Dendritic cell treated with granulocyte-macrophage colony-stimulating factor and Interleukin-4, amounts not matched to agents 40 ng/mL and 50 ng/mL, for 4 days (primary cell): Measurements from ENCODE around the gene SLC35F1.

ENCODE experiments used
- H3K27ac Mint-ChIP-seq: one replicate; pipeline ENCODE4 v1.8.0; 2022; ENCODE audit warnings: mild to moderate bottlenecking, mixed read lengths
- H3K27me3 Mint-ChIP-seq: one replicate; pipeline ENCODE4 v1.8.0; 2022; ENCODE audit warnings: mild to moderate bottlenecking, mixed read lengths
- H3K36me3 Mint-ChIP-seq: one replicate; pipeline ENCODE4 v1.8.0; 2022; ENCODE audit warnings: low read depth, mixed read lengths
- H3K4me1 Mint-ChIP-seq: one replicate; pipeline ENCODE4 v1.8.0; 2022; ENCODE audit warnings: low read depth, mixed read lengths
- H3K4me3 Mint-ChIP-seq: one replicate; pipeline ENCODE4 v1.8.0; 2022; ENCODE audit warnings: mild to moderate bottlenecking, moderate library complexity, mixed read lengths
- H3K9me3 Mint-ChIP-seq: one replicate; pipeline ENCODE4 v1.8.0; 2022; ENCODE audit warnings: mixed read lengths
- intact Hi-C: fragments of 100-400 bp; cut with micrococcal nuclease; formaldehyde crosslinking; loops from one replicate; pipeline ENCODE4 v1.15.0; 2022

The SLC35F1 gene

DNA sequence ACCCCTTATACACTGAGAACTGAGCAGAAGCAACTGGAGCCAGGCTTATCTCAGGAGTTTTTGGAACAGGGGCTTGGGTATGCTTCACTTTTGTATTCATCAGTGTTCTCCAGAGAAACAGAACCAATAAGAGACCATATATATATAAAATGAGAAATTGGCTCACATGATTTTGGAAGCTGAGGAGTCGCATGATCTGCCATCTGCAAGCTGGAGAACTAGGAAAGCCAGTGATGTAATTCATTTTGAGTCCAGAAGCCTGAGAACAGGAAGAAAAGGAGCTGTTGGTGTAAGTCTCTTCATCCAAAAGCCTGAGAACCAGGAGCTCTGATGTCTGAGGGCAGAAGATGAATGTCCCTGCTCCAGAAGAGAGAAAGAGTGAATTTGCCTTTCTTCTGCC lies 272.0 kb downstream of the SLC35F1 start:
- Mint-ChIP-seq H3K4me1 (no peaks in the 10 kb centered on the region), H3K27me3 (no peaks in the 10 kb centered on the region), H3K27ac (no peak overlapping the region), H3K9me3 (peaks cover 7% of the 10 kb centered on the region), H3K36me3 (no peaks in the 10 kb centered on the region), H3K4me3 (no peak overlapping the region)
- intact Hi-C loops: no loop called here

DNA sequence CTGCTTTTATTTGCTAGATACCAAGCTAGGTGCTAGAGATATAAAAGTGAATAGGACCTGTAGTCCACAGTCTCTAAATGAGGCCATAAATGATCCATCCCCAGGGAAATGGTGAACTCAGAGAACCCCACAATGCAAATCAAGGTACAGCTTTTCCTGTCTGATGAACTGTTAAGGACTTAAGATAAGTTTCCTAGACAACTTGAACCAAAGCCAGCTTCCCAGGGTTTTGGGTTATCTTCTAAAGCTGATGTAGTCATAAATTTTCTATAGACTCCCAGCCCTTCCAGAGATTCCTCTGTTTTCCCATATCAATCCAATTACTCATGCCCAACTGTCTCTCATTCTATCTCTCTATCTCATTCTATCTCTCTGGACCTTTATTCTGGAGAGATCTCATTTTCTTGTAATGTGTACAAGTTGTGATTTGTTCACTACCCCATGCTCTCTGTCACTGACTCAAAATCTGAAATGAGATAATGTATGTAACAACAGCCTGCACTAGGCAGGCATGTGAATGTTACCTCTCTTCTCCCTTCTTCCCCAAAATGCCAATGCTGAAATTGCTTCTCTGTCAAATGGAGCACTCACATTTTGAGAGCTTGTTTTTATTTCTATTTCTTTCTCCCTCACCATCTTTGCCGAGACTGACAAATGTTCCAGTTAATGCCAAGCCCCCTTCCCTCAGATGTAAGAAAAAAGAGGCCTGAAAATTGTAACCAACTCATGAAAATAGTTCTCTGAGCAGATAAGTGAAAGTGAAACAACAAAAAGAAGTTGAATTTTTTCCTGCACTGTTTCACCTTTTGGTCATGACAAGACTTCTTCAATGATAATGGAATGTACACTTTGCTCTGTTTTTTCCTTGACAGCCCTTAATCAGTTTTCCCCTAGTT lies 279.9 kb downstream of the SLC35F1 start:
- H3K27ac Mint-ChIP-seq: no peak overlapping the region
- no peak overlapping the region for H3K4me3 Mint-ChIP-seq
- no peaks in the 10 kb centered on the region for H3K4me1 Mint-ChIP-seq
- intact Hi-C loops: no loop called here
- no peaks in the 10 kb centered on the region for H3K9me3 Mint-ChIP-seq
- H3K36me3 Mint-ChIP-seq: no peaks in the 10 kb centered on the region
- H3K27me3 Mint-ChIP-seq: no peaks in the 10 kb centered on the region

DNA sequence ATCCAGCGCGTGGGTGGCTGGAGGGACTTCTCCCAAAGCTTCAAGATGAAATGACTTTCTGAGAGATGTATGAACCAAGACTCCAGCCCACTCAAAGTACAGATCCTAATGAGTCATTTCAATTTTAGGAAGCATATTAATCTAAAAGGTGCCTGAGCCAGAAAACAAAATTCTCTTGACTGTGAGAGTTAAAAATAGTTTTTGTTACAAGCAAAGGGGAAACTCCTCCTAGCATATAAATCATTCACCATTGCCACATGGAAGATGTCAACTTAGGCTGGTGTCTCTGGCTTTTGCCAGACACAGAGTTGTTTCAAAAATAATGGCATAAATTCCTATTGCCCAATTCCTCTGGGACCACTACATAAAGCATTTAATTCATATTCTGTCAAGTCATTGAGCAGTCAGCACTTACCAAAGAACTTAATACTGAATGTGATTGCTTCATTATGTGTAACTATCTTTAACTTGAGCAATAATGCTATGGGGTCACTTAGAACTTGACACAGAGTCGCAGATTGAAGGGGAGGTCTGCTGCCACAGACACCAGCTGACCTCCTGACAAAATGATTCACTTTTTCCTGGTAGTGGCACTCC lies 280.6 kb downstream of the SLC35F1 start:
- H3K4me3 Mint-ChIP-seq: no peak overlapping the region

DNA sequence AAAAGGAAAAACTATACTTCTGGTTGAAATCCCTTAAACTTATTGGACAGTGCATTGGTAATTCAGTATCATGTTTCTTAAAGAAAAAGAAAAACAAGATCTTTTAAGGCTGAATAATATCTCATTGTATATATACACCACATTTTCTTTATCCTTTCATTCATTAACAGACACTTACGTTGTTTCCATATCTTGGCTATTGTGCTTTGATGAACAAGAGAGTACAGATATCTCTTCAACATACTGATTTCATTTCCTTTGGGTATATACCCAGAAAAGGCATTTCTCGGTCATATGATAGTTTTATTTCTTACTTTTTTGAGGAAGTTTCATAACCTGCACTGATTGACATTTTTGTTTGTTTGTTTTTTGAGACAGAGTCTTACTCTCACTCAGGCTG lies 281.5 kb downstream of the SLC35F1 start:
- no peaks in the 10 kb centered on the region for H3K4me1 Mint-ChIP-seq

More for the DNA sequence above, 280.6 kb downstream of the SLC35F1 start:
- no peaks in the 10 kb centered on the region for H3K36me3 Mint-ChIP-seq
- no peak overlapping the region for H3K27ac Mint-ChIP-seq
- no peaks in the 10 kb centered on the region for H3K27me3 Mint-ChIP-seq
- intact Hi-C loops: no loop called here
- no peaks in the 10 kb centered on the region for H3K9me3 Mint-ChIP-seq
- no peaks in the 10 kb centered on the region for H3K4me1 Mint-ChIP-seq

DNA sequence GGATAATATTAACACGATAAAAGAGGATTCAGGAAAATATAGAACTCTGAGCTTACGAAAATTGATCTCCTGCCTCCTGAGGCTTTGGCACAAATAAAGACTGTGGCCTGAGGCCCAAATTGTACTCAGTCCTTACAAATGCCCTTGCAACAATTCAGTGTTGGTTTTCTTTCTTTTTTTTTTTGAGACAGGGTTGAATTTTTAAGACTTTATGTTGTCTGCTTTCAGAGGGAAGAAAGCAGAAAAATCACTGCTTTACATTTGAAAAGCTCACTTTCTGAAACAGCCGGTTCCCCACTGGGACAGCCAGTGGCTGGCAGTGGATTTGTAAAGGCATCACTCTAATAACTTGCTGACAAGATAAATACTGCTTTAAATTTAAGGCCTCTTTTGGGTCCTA lies 290.5 kb downstream of the SLC35F1 start:
- Mint-ChIP-seq H3K4me1 (no peaks in the 10 kb centered on the region), H3K9me3 (no peaks in the 10 kb centered on the region), H3K27ac (no peak overlapping the region), H3K27me3 (no peaks in the 10 kb centered on the region), H3K36me3 (no peaks in the 10 kb centered on the region), H3K4me3 (no peak overlapping the region)
- intact Hi-C loops: no loop called here

More for the DNA sequence above, 281.5 kb downstream of the SLC35F1 start:
- H3K36me3 Mint-ChIP-seq: no peaks in the 10 kb centered on the region
- H3K27me3 Mint-ChIP-seq: no peaks in the 10 kb centered on the region
- H3K4me3 Mint-ChIP-seq: no peak overlapping the region
- intact Hi-C loops: no loop called here
- H3K9me3 Mint-ChIP-seq: no peaks in the 10 kb centered on the region
- H3K27ac Mint-ChIP-seq: no peak overlapping the region

DNA sequence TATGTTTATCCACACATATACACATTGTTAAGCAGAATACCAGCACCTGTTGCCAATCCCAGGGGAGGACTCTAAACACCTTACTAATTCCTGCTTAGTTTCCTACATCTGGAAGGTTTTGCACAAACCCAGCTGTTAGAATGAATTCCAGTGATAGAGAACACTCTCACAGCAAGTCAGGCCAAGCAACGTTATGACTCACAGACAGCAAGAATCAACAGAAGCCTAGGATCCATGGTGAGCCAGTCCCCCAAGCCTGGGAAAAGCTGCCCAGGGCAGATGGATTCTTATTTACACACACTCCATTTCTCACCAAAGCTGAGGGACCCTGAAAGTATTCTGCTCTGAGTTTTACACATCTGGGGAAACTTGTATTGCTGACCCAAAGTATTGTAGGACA lies 291.7 kb downstream of the SLC35F1 start:
- intact Hi-C loops: no loop called here
- no peak overlapping the region for H3K4me3 Mint-ChIP-seq
- no peaks in the 10 kb centered on the region for H3K27me3 Mint-ChIP-seq
- H3K4me1 Mint-ChIP-seq: no peaks in the 10 kb centered on the region
- no peaks in the 10 kb centered on the region for H3K36me3 Mint-ChIP-seq
- no peaks in the 10 kb centered on the region for H3K9me3 Mint-ChIP-seq
- no peak overlapping the region for H3K27ac Mint-ChIP-seq

DNA sequence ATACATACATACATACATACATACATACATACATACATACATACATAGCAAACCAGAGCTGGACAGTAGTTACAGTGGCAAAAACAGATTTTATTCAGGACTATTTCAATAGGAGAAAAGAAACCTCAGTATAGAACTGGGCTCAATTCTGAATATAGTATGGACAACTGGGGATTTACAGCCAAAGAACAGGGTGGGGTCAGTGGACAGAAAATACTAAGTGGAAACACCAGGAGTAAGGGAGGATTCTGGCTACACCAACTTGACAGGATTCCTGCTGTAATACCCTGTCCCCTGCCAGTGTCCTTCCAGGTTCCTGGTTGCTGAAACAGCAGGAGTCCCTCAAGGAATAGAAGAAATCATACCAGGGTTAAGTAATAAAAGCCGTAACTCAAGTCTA lies 293.1 kb downstream of the SLC35F1 start:
- no peaks in the 10 kb centered on the region for H3K4me1 Mint-ChIP-seq
- intact Hi-C loops: no loop called here
- no peaks in the 10 kb centered on the region for H3K9me3 Mint-ChIP-seq
- no peak overlapping the region for H3K4me3 Mint-ChIP-seq
- no peak overlapping the region for H3K27ac Mint-ChIP-seq
- no peaks in the 10 kb centered on the region for H3K27me3 Mint-ChIP-seq
- H3K36me3 Mint-ChIP-seq: no peaks in the 10 kb centered on the region

DNA sequence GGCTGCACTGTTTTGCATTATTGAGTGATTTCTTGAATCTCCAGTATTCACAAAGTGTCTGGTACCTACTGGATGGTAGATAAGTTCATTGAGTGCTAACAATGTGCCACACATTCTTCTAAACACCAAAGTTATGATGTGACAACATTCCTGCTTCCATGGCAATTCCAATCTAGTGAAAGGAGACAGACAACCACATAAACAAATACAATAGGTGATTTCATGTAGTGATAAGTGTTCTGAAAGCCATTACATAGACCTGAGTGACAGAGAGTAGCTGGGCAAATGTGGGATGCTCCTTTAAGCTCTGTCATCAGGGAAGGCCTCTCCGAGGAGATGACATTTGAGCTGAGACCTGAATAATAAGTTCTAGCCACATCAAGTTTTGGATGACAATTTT lies 295.5 kb downstream of the SLC35F1 start:
- Mint-ChIP-seq H3K27ac (no peak overlapping the region), H3K4me1 (no peaks in the 10 kb centered on the region), H3K36me3 (no peaks in the 10 kb centered on the region), H3K9me3 (no peaks in the 10 kb centered on the region), H3K4me3 (no peak overlapping the region), H3K27me3 (no peaks in the 10 kb centered on the region)
- intact Hi-C loops: no loop called here

DNA sequence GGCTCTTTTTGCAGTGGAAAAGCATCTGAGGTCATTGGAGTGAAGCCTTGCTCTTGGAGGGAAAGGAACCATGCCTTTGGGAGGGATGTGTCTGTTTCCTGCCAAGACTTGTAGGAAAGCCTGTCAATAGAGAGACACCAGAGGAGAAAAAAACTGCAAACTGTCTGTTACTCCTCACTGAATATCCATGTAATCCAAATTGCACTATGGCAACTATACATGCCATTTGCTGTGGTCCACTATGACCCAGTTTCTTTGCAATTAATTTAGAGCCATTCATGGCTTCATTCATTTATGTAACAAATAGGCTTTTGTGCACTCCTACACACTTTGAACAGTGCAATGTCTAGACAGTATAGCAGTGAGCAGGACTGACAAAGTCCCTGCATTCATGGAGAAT lies 296.5 kb downstream of the SLC35F1 start:
- no peak overlapping the region for H3K27ac Mint-ChIP-seq

DNA sequence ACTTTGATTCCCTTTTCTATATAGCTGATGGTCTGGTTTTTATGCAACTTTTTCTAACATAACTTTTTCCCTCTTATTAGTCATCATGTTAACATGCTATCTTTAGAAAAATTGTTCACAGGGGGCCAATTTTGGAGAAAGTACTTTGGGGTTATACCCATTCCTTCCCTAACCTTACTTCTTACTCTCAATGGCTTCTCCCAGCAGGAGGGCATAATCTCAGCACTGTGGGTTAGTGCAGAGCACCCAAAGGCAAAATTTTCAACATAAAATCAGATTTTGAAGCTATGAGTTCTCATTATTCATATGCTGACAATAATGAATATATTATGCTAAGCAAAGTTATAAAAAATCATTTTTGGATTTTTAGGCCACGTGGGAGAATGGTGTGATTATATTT lies 299.2 kb downstream of the SLC35F1 start:
- intact Hi-C loops: no loop called here
- Mint-ChIP-seq H3K27me3 (no peaks in the 10 kb centered on the region), H3K27ac (no peak overlapping the region), H3K4me1 (no peaks in the 10 kb centered on the region), H3K9me3 (no peaks in the 10 kb centered on the region), H3K4me3 (no peak overlapping the region), H3K36me3 (no peaks in the 10 kb centered on the region)

More for the DNA sequence above, 296.5 kb downstream of the SLC35F1 start:
- intact Hi-C loops: no loop called here
- Mint-ChIP-seq H3K4me1 (no peaks in the 10 kb centered on the region), H3K27me3 (no peaks in the 10 kb centered on the region), H3K4me3 (no peak overlapping the region), H3K36me3 (no peaks in the 10 kb centered on the region), H3K9me3 (no peaks in the 10 kb centered on the region)

DNA sequence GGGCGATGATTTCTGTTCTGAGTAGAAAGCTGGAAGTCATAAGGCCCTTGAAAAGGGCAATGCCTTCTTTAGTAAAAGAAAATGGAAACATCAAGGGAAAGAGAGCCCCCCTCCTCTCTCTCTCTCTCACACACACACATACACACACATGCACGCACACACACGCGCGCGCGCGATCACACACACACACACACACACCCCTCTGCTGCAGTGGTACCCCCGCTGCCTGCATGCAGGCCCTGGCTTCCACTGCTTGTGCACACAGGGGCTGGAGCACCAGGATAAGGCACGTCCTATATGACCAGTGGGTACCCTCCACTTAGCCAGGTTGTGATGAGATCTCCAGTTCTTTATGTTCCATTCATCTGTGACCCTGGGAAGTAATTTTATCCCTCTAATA lies 300.9 kb downstream of the SLC35F1 start:
- H3K4me1 Mint-ChIP-seq: no peaks in the 10 kb centered on the region
- intact Hi-C loops: no loop called here
- H3K27me3 Mint-ChIP-seq: no peaks in the 10 kb centered on the region
- no peaks in the 10 kb centered on the region for H3K36me3 Mint-ChIP-seq
- H3K27ac Mint-ChIP-seq: no peak overlapping the region
- H3K9me3 Mint-ChIP-seq: no peaks in the 10 kb centered on the region
- H3K4me3 Mint-ChIP-seq: no peak overlapping the region

DNA sequence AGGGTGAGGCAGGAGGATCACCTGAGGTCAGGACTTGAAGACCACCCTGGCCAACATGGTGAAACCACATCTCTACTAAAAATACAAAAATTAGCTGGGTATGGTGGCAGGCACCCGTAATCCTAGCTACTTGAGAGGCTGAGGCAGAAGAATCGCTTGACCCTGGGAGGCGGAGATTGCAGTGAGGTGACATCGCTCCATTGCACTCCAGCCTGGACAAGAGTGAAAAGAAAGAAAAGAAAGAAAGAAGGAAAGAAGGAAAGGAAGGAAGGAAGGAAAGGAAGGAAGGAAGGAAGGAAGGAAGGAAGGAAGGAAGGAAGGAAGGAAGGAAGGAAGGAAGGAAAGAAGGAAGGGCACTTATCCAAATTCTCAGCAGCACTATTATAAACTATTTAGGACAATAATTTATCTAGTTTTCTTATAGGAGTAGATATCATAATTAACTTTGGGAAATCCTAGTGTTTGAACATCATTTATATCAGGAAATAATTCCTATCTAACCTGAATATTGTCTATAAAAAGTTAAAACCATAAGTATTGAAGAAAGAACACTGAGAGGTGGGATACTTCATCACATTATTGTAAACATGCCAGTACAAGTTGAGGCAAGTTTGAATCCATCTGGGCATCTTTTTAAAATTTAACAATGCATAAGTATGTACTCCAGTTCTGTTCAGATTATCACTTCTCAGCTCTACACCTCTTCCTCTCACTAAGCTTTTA lies 305.5 kb downstream of the SLC35F1 start:
- H3K9me3 Mint-ChIP-seq: no peaks in the 10 kb centered on the region

DNA sequence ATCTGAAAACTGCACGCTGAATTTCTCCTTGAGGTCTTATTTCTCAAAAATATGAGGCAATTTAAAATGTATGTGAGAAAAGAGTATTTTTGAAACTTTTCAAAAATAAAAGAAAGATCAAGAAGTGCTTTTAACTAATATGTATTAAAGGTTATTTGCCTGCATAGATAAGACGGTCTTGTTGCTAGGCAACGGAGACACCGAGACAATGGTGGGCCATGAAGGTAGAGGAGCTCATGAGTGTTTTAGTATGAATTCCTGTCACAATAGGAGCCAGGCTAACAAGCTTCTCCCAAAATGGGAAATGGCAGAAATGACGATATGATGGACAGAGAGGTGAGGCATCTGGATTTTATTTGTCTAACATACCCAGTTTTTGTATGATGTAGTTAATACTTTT lies 308.2 kb downstream of the SLC35F1 start:
- no peaks in the 10 kb centered on the region for H3K9me3 Mint-ChIP-seq
- no peak overlapping the region for H3K27ac Mint-ChIP-seq
- no peaks in the 10 kb centered on the region for H3K36me3 Mint-ChIP-seq
- no peaks in the 10 kb centered on the region for H3K4me1 Mint-ChIP-seq
- H3K4me3 Mint-ChIP-seq: no peak overlapping the region
- intact Hi-C loops: no loop called here
- no peaks in the 10 kb centered on the region for H3K27me3 Mint-ChIP-seq

More for the DNA sequence above, 305.5 kb downstream of the SLC35F1 start:
- intact Hi-C loops: no loop called here
- H3K4me1 Mint-ChIP-seq: no peaks in the 10 kb centered on the region
- no peak overlapping the region for H3K4me3 Mint-ChIP-seq
- no peaks in the 10 kb centered on the region for H3K27me3 Mint-ChIP-seq
- no peaks in the 10 kb centered on the region for H3K36me3 Mint-ChIP-seq
- no peak overlapping the region for H3K27ac Mint-ChIP-seq

DNA sequence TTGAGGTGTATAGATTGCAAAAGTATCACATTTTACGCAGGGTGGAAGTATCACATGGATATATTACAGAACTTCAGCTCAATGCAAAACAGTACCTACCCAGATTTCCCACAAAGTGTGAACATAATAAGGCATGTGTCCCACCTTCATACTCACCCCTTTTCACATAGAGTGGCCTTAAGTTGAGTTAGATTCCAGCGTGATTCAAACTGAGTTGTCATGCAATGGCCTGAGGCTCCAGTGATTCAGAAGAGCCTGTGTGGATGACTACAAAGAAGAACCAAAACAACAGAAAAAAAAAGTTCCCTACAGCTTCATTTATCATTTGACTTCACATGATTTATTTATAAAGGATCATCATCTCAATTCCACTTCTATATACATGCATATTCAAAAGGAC lies 309.7 kb downstream of the SLC35F1 start:
- intact Hi-C loops: no loop called here
- H3K27ac Mint-ChIP-seq: no peak overlapping the region
- no peak overlapping the region for H3K4me3 Mint-ChIP-seq
- H3K27me3 Mint-ChIP-seq: no peaks in the 10 kb centered on the region
- no peaks in the 10 kb centered on the region for H3K36me3 Mint-ChIP-seq
- H3K4me1 Mint-ChIP-seq: no peaks in the 10 kb centered on the region
- no peaks in the 10 kb centered on the region for H3K9me3 Mint-ChIP-seq
